B cell (primary cell): ENCODE results near the gene MGA.

Experiments used
- EZH2 ChIP-seq: IDR thresholded peaks from 2 replicates; pipeline ENCODE4 v1.6.1; 2012; ENCODE audit warnings: borderline replicate concordance, low read depth, mild to moderate bottlenecking, moderate library complexity, low read length; ENCODE audit not compliant: insufficient read depth, poor library complexity, severe bottlenecking
- TF ChIP-seq, protein P1 (sequence below): fragments of 200-600 bp; IDR thresholded peaks from one replicate; pipeline ENCODE4 v1.8.0; 2022; ENCODE audit warnings: antibody characterized with exemption, mild to moderate bottlenecking

DNA sequence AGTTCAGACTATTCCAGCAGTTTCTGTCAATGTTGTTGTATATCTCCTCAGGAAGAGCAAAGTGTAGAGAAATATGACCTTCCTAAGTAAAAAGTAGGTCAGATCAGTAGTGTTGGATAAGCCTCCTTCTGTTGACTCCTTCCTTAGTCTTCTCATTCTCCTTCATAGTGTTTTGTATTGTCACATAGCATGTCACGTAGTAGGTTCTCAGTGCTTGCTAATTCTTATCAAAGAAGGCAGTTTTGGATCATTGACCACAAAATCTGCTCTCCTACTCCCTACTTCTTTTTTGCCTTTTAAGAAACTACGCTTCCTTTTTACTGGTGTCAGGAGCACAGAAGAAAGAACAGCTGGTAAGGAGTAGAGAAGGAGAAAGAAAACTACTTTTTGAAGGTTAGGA, 1.0 kb upstream of the MGA start:
- TF ChIP-seq, protein P1, sequence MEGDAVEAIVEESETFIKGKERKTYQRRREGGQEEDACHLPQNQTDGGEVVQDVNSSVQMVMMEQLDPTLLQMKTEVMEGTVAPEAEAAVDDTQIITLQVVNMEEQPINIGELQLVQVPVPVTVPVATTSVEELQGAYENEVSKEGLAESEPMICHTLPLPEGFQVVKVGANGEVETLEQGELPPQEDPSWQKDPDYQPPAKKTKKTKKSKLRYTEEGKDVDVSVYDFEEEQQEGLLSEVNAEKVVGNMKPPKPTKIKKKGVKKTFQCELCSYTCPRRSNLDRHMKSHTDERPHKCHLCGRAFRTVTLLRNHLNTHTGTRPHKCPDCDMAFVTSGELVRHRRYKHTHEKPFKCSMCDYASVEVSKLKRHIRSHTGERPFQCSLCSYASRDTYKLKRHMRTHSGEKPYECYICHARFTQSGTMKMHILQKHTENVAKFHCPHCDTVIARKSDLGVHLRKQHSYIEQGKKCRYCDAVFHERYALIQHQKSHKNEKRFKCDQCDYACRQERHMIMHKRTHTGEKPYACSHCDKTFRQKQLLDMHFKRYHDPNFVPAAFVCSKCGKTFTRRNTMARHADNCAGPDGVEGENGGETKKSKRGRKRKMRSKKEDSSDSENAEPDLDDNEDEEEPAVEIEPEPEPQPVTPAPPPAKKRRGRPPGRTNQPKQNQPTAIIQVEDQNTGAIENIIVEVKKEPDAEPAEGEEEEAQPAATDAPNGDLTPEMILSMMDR, result no peak
- no peak for TF ChIP-seq EZH2
